ENCODE measurements around the gene SFSWAP. TPM values are rescaled to one million over a fixed set of nuclear protein-coding genes. Genes with fewer than 3 reads are reported as not detected.
"Not testable (repeated sequence)": the region's sequence is repeated elsewhere in the genome, so short reads cannot be mapped to it uniquely, and the experiment has no call there.

SFSWAP gene
- total RNA-seq, 1 donor from 2014 or later: 17.1 TPM

GRCh38 chr12:131701705-131702572 lies 9.0 kb upstream of the SFSWAP start:
- no peak for DNase-seq (ENCODE audit: low spot score)

- no peak for DNase-seq (ENCODE audit: low spot score)
These were observed 8.4 kb upstream of the SFSWAP start for GRCh38 chr12:131702573-131702877.

GRCh38 chr12:131703161-131703560 lies 7.7 kb upstream of the SFSWAP start:
- no peak for DNase-seq (ENCODE audit: low spot score)

- DNase-seq (ENCODE audit: low spot score): no peak
These were observed 6.4 kb upstream of the SFSWAP start for GRCh38 chr12:131704509-131704908.

- DNase-seq (ENCODE audit: low spot score): not testable (repeated sequence)
These were observed 4.2 kb upstream of the SFSWAP start for GRCh38 chr12:131706709-131707108.

GRCh38 chr12:131709226-131709625 lies 1.7 kb upstream of the SFSWAP start:
- DNase-seq (ENCODE audit: low spot score): no peak

GRCh38 chr12:131711551-131712205 lies 788 bp downstream of the SFSWAP start:
- DNase-seq (ENCODE audit: low spot score): no peak

- DNase-seq (ENCODE audit: low spot score): no peak
These were observed 2.5 kb downstream of the SFSWAP start for GRCh38 chr12:131713349-131713748.

GRCh38 chr12:131714759-131715158 lies 3.9 kb downstream of the SFSWAP start:
- DNase-seq (ENCODE audit: low spot score): no peak

- no peak for DNase-seq (ENCODE audit: low spot score)
These were observed 5.4 kb downstream of the SFSWAP start for GRCh38 chr12:131716282-131716681.

GRCh38 chr12:131720241-131720640 lies 9.4 kb downstream of the SFSWAP start:
- no peak for DNase-seq (ENCODE audit: low spot score)

- DNase-seq (ENCODE audit: low spot score): no peak
These were observed 10.0 kb downstream of the SFSWAP start for GRCh38 chr12:131720921-131721320.

GRCh38 chr12:131721548-131721947 lies 10.7 kb downstream of the SFSWAP start:
- no peak for DNase-seq (ENCODE audit: low spot score)

- no peak for DNase-seq (ENCODE audit: low spot score)
These were observed 12.6 kb downstream of the SFSWAP start for GRCh38 chr12:131723532-131723931.

- no peak for DNase-seq (ENCODE audit: low spot score)
These were observed 13.6 kb downstream of the SFSWAP start for GRCh38 chr12:131724534-131724933.

GRCh38 chr12:131725503-131725902 lies 14.6 kb downstream of the SFSWAP start:
- DNase-seq (ENCODE audit: low spot score): no peak

- DNase-seq (ENCODE audit: low spot score): no peak
These were observed 17.8 kb downstream of the SFSWAP start for GRCh38 chr12:131728720-131729119.

GRCh38 chr12:131729254-131729955 lies 18.5 kb downstream of the SFSWAP start:
- DNase-seq (ENCODE audit: low spot score): no peak

GRCh38 chr12:131732996-131733615 lies 22.2 kb downstream of the SFSWAP start:
- no peak for DNase-seq (ENCODE audit: low spot score)

GRCh38 chr12:131733874-131734273 lies 23.0 kb downstream of the SFSWAP start:
- no peak for DNase-seq (ENCODE audit: low spot score)

- DNase-seq (ENCODE audit: low spot score): no peak
These were observed 23.7 kb downstream of the SFSWAP start for GRCh38 chr12:131734336-131735152.
